K562 (cell line): ENCODE results near the gene PRM1. TPM values are rescaled to one million over a fixed set of nuclear protein-coding genes. Genes with fewer than 3 reads are reported as not detected.

Source experiments
- ATAC-seq: fragments of 200-7000 bp; cut with Tn5 transposase; 3 replicates; pipeline ENCODE4 v1.9.1; 2020; ENCODE audit warnings: moderate library complexity
- BruUV-seq: library from RNA; stranded (reverse); fragments of 400-500 nt; replicated peaks from 2 replicates; lab custom pipeline; 2021; lab: Mats Ljungman, UMichigan
- CTCF ChIA-PET: fragments of 300-600 bp; formaldehyde crosslinking; extraction: SDS; loops from one replicate; lab custom pipeline; 2021; ENCODE audit warnings: low intra/inter-chr PET ratio; lab: Yijun Ruan, JAX
- POLR2A ChIA-PET: fragments of 300-600, 350-650 bp; sonication (Branson Sonifier 250); formaldehyde crosslinking; extraction: SDS; loops from one replicate; lab custom pipeline; 2021; ENCODE audit warnings: antibody characterized with exemption, inconsistent platforms; lab: Yijun Ruan, JAX
- DNase-seq, 4 experiments: peaks; one replicate each; pipeline versions ENCODE4 v3.0.0 to v3.0.0-alpha.2; 2011 to 2018; ENCODE audit warnings: low spot score in 3 of 4, mixed read lengths in 3 of 4; ENCODE audit errors: extremely low read depth in 1 of 4
- FAIRE-seq: peaks from 2 replicates; lab custom pipeline; 2011; peaks lifted over from hg19 to GRCh38; lab: Jason Lieb, UNC
- H2AFZ ChIP-seq: 2 replicates; pipeline ENCODE4 v1.6.0; 2011; ENCODE audit warnings: low read depth, low read length, control low read depth, inconsistent platforms
- H3K27ac ChIP-seq: fragments of 200-600 bp; 3 replicates; pipeline ENCODE4 v1.8.0; 2011; ENCODE audit warnings: low read depth, mild to moderate bottlenecking, control low read depth, inconsistent platforms, low read length, moderate library complexity, mixed read lengths; ENCODE audit errors: extremely low read depth
- H3K27me3 ChIP-seq, 2 experiments: fragments of 300-600 bp in 1 of 2; 2 replicates in 1 of 2; 3 replicates in 1 of 2; pipeline versions ENCODE4 v1.6.0 to v1.8.0; 2011; ENCODE audit warnings: inconsistent platforms in 2 of 2, low read length in 2 of 2, mild to moderate bottlenecking in 1 of 2, mixed read lengths in 1 of 2, moderate library complexity in 1 of 2; ENCODE audit not compliant: control insufficient read depth in 2 of 2, insufficient read depth in 2 of 2
- H3K36me3 ChIP-seq: fragments of 300-600 bp; 3 replicates; pipeline ENCODE4 v1.8.0; 2011; ENCODE audit warnings: mild to moderate bottlenecking, low read length, inconsistent platforms; ENCODE audit not compliant: control insufficient read depth, insufficient read depth
- H3K4me1 ChIP-seq, 2 experiments: fragments of 200-600 bp in 1 of 2; replicated peaks in 1 of 2; 2 replicates in 1 of 2; 3 replicates in 1 of 2; pipeline versions ENCODE4 v1.5.1 to v1.8.0; 2011; ENCODE audit warnings: inconsistent platforms in 2 of 2, low read length in 2 of 2, mild to moderate bottlenecking in 1 of 2, mixed read lengths in 1 of 2, moderate library complexity in 1 of 2; ENCODE audit not compliant: control insufficient read depth in 2 of 2, insufficient read depth in 2 of 2
- H3K4me2 ChIP-seq: 2 replicates; pipeline ENCODE4 v1.6.1; 2011; ENCODE audit warnings: low read length, control low read depth, inconsistent platforms, mixed read lengths; ENCODE audit not compliant: insufficient read depth
- H3K4me3 ChIP-seq: fragments of 200-600 bp; sonication (generic), shearing (Covaris generic); 2 replicates; pipeline ENCODE4 v1.5.1; 2016; ENCODE audit warnings: control low read depth, inconsistent platforms
- H3K79me2 ChIP-seq: fragments of 200-600 bp; 3 replicates; pipeline ENCODE4 v1.8.0; 2011; ENCODE audit warnings: low read length, inconsistent platforms; ENCODE audit not compliant: control insufficient read depth, insufficient read depth
- H3K9ac ChIP-seq, 2 experiments: 2 replicates each; pipeline versions ENCODE4 v1.6.0 to v1.6.1; 2011; ENCODE audit warnings: low read depth in 2 of 2, low read length in 2 of 2, control low read depth in 1 of 2, inconsistent platforms in 1 of 2, mild to moderate bottlenecking in 1 of 2, mixed read lengths in 1 of 2; ENCODE audit not compliant: insufficient read depth in 1 of 2
- H3K9me1 ChIP-seq: one replicate; pipeline ENCODE4 v1.6.0; 2011; ENCODE audit warnings: inconsistent platforms, mild to moderate bottlenecking, low read length, moderate library complexity; ENCODE audit not compliant: control insufficient read depth, insufficient read depth
- H3K9me3 ChIP-seq: replicated peaks from 2 replicates; pipeline ENCODE4 v1.5.1; 2011; ENCODE audit warnings: low read depth, low read length, inconsistent platforms; ENCODE audit not compliant: control insufficient read depth, insufficient read depth
- H4K20me1 ChIP-seq: replicated peaks from 2 replicates; pipeline ENCODE4 v1.6.1; 2011; ENCODE audit warnings: low read length, inconsistent platforms, mixed read lengths; ENCODE audit not compliant: control insufficient read depth, insufficient read depth
- ARID1B ChIP-seq: fragments of 450-650 bp; IDR thresholded peaks from 2 replicates; pipeline ENCODE4 v1.6.1; 2016; ENCODE audit warnings: antibody characterized with exemption, mild to moderate bottlenecking, inconsistent platforms
- CBX8 ChIP-seq: fragments of 200-600 bp; sonication (generic); IDR thresholded peaks from 2 replicates; pipeline ENCODE4 v1.6.1; 2012; ENCODE audit warnings: borderline replicate concordance, mixed run types, low read depth, mild to moderate bottlenecking, moderate library complexity, mixed read lengths, low read length, control low read depth, inconsistent platforms; ENCODE audit not compliant: poor library complexity, severe bottlenecking; ENCODE audit errors: extremely low read depth
- CC2D1A ChIP-seq: fragments of 450-650 bp; IDR thresholded peaks from 2 replicates; pipeline ENCODE4 v1.6.1; 2017; ENCODE audit warnings: mild to moderate bottlenecking
- CTBP1 ChIP-seq: fragments of 450-650 bp; IDR thresholded peaks from 2 replicates; pipeline ENCODE4 v1.6.1; 2016; ENCODE audit warnings: borderline replicate concordance
- CTCF ChIP-seq, 3 experiments: IDR thresholded peaks in 2 of 3; conservative IDR thresholded peaks in 1 of 3; 2 replicates each; pipeline ENCODE4 v1.5.1; 2011 to 2012; ENCODE audit warnings: low read length in 3 of 3, mild to moderate bottlenecking in 3 of 3, control low read depth in 2 of 3, improper control_type of control experiment in 1 of 3, inconsistent platforms in 1 of 3, low read depth in 1 of 3, mixed read lengths in 1 of 3, moderate library complexity in 1 of 3; ENCODE audit not compliant: insufficient read depth in 2 of 3
- FOSL1 ChIP-seq: fragments of 200-800 bp; sonication (Bioruptor generic); conservative IDR thresholded peaks from 2 replicates; pipeline ENCODE4 v1.6.1; 2016; ENCODE audit warnings: missing genetic modification characterization, missing compliant biosample characterization
- HEY1 ChIP-seq: fragments of 250-450 bp; sonication (Bioruptor Pico); IDR thresholded peaks from 2 replicates; pipeline ENCODE4 v1.5.0; 2020; ENCODE audit warnings: mild to moderate bottlenecking, moderate library complexity, borderline replicate concordance
- ILF3 ChIP-seq: fragments of 450-650 bp; IDR thresholded peaks from 2 replicates; pipeline ENCODE4 v1.6.1; 2018; ENCODE audit warnings: antibody characterized with exemption, mild to moderate bottlenecking, moderate library complexity, borderline replicate concordance
- JUND ChIP-seq, 2 experiments: IDR thresholded peaks; 2 replicates in 1 of 2; 3 replicates in 1 of 2; pipeline ENCODE4 v1.6.1; 2011; ENCODE audit warnings: borderline replicate concordance in 2 of 2, low read depth in 2 of 2, low read length in 2 of 2, improper control_type of control experiment in 1 of 2, missing biosample characterization in 1 of 2, missing genetic modification characterization in 1 of 2, missing genetic modification reagents in 1 of 2
- MBD2 ChIP-seq: sonication (generic); IDR thresholded peaks from 2 replicates; pipeline ENCODE4 v1.6.1; 2016; ENCODE audit warnings: low read depth, borderline replicate concordance
- MYNN ChIP-seq, 2 experiments: sonication (generic); formaldehyde crosslinking in 1 of 2; IDR thresholded peaks; 2 replicates each; pipeline versions ENCODE4 v1.5.0 to v1.6.1; 2016 to 2020; ENCODE audit warnings: antibody characterized with exemption in 1 of 2, missing genetic modification reagents in 1 of 2
- POLR2B ChIP-seq: fragments of 450-650 bp; IDR thresholded peaks from 2 replicates; pipeline ENCODE4 v1.6.1; 2018; ENCODE audit warnings: low read depth; ENCODE audit not compliant: partially characterized antibody
- PTTG1 ChIP-seq: fragments of 450-650 bp; IDR thresholded peaks from 2 replicates; pipeline ENCODE4 v1.6.1; 2016; ENCODE audit warnings: low read depth, mild to moderate bottlenecking, missing genetic modification characterization, missing compliant biosample characterization
- TCF3 ChIP-seq: sonication (generic); formaldehyde crosslinking; IDR thresholded peaks from 2 replicates; pipeline ENCODE4 v1.4.0; 2020; ENCODE audit warnings: mild to moderate bottlenecking, missing genetic modification reagents
- USF2 ChIP-seq: sonication (generic); formaldehyde crosslinking; IDR thresholded peaks from 2 replicates; pipeline ENCODE4 v1.5.0; 2020; ENCODE audit warnings: missing genetic modification reagents
- ZNF124 ChIP-seq: sonication (generic); formaldehyde crosslinking; IDR thresholded peaks from 2 replicates; pipeline ENCODE4 v1.8.1; 2022; ENCODE audit warnings: missing genetic modification reagents
- ZNF586 ChIP-seq: fragments of 450-650 bp; formaldehyde crosslinking; conservative IDR thresholded peaks from 2 replicates; pipeline ENCODE4 v1.4.0; 2020; ENCODE audit warnings: mild to moderate bottlenecking, moderate library complexity
- ZNF695 ChIP-seq: fragments of 450-650 bp; formaldehyde crosslinking; IDR thresholded peaks from 2 replicates; pipeline ENCODE4 v1.4.0; 2020; ENCODE audit warnings: mild to moderate bottlenecking, moderate library complexity
- WGBS: fragments of 100-300 bp; shearing (Covaris generic); methylation state at CpG from one replicate; pipeline ENCODE4 v1.1.6; 2016; ENCODE audit warnings: low coverage, mixed read lengths; ENCODE audit not compliant: insufficient coverage; ENCODE audit errors: missing lambda C conversion rate; 5-methylcytosine and 5-hydroxymethylcytosine counted together
- in situ Hi-C: fragments of 300-500 bp; cut with MboI; formaldehyde crosslinking; loops from 4 replicates; pipeline ENCODE4 v1.15.0; 2018; ENCODE audit warnings: inconsistent platforms, mixed read lengths
- intact Hi-C: fragments of 100-400 bp; cut with micrococcal nuclease; formaldehyde crosslinking; loops from 2 replicates; pipeline ENCODE4 v1.14.2; 2022
- polyA plus RNA-seq, 8 experiments: library from polyadenylated mRNA; depleted of rRNA in 4 of 8; stranded (reverse) in 5 of 8; unstranded in 3 of 8; fragments of >200 nt; fragmentation: Nextera tagmentation in 2 of 8; fragmentation: Illumina TruSeq in 1 of 8; extraction: Ambion mirVana in 2 of 8; extraction: Trizol in 1 of 8; gene quantifications; 2 replicates each; pipeline versions ENCODE4 v1.2.1 to v1.2.3, GENCODE V29; 2011 to 2014; ENCODE audit warnings: inconsistent platforms in 1 of 8, missing spikeins in 1 of 8
- total RNA-seq, 7 experiments: library from RNA; depleted of rRNA in 6 of 7; stranded (reverse); fragments of >200 nt in 6 of 7; fragmentation: Illumina TruSeq in 2 of 7; extraction: Trizol in 2 of 7; gene quantifications; 2 replicates each; pipeline versions ENCODE4 v1.2.1 to v1.2.3, GENCODE V29; 2011 to 2021; ENCODE audit warnings: low replicate concordance in 1 of 7

PRM1 gene
- total and polyA plus RNA-seq, 9 of the 15 experiments (the other 6 are each of a cell fraction or from before 2014, with no cell fraction given): not detected

- no peaks in the 10 kb centered on the region for H3K79me2 ChIP-seq
- H3K27ac ChIP-seq: no peak overlapping the region
- no peak overlapping the region for H3K4me2 ChIP-seq
- no peaks in the 10 kb centered on the region for H3K9me1 ChIP-seq
- WGBS: 12% methylated on average over 7 of the region's 7 CpGs
- ChIA-PET CTCF (no interaction called here), POLR2A (interaction anchor here (0.6 kb wide), 1 partner anchor 12 kb away, joined by 4 read pairs; no protein-coding TSS in a partner anchor)
- no peak overlapping the region for H3K4me3 ChIP-seq
- H3K9me3 ChIP-seq: no peaks in the 10 kb centered on the region
- peaks cover 0 to 5% of the 10 kb centered on the region in 2 experiments; a peak in 3 of 5 replicates for H3K4me1 ChIP-seq
- FAIRE-seq: no peak
- no peak for DNase-seq
- H3K9ac ChIP-seq: no peak overlapping the region
- TF ChIP-seq ZNF695 (CRISPR knock-in tag) (no peak), ZNF124 (CRISPR knock-in tag) (no peak), ILF3 (no peak), MBD2 (no peak), FOSL1 (tag) (no peak), CTCF (IDR thresholded peaks at IDR 0.05 in 2 of 3, conservative IDR thresholded peaks at IDR 0.05 in 1 of 3; ENCODE audit: insufficient read depth in 2 of 3, low read depth in 1 of 3, low read length in 3 of 3) (no peak), JUND (IDR thresholded peaks at IDR 0.05; ENCODE audit: borderline replicate concordance, low read depth, low read length) (no peak), JUND (tag; IDR thresholded peaks at IDR 0.05; ENCODE audit: borderline replicate concordance, low read depth, low read length) (no peak), CTBP1 (no peak), HEY1 (no peak), TCF3 (no peak), MYNN (IDR thresholded peaks at IDR 0.05) (no peak), MYNN (CRISPR knock-in tag; IDR thresholded peaks at IDR 0.05) (no peak), CBX8 (no peak), ZNF586 (CRISPR knock-in tag) (no peak), ARID1B (no peak), CC2D1A (no peak), USF2 (CRISPR knock-in tag) (no peak), PTTG1 (no peak), POLR2B (no peak)
- no peak overlapping the region for H2AFZ ChIP-seq
- no peaks in the 10 kb centered on the region for H4K20me1 ChIP-seq
- peaks cover 9 to 40% of the 10 kb centered on the region in 2 experiments for H3K27me3 ChIP-seq
- intact Hi-C loops (no loop called here), in situ Hi-C loops (no loop called here)
- no peaks in the 10 kb centered on the region for H3K36me3 ChIP-seq
- BruUV-seq: no TSS peak
- no peak for ATAC-seq
These were observed 11.1 kb upstream of the PRM1 start for GRCh38 chr16:11292076-11292748.
